HepG2 (cell line): Measurements from ENCODE around the gene CACNA2D3. TPM values are rescaled to one million over a fixed set of nuclear protein-coding genes. Genes with fewer than 3 reads are reported as not detected.

Source experiments
- ATF7 ChIP-seq, 2 experiments: fragments of 450-650 bp in 1 of 2; sonication (generic) in 1 of 2; formaldehyde crosslinking in 1 of 2; IDR thresholded peaks; 2 replicates each; pipeline versions ENCODE4 v1.4.0 to v1.6.1; 2016 to 2020; ENCODE audit warnings: antibody characterized with exemption in 1 of 2, mild to moderate bottlenecking in 1 of 2, missing genetic modification reagents in 1 of 2
- EHMT2 ChIP-seq: fragments of 200-600 bp; sonication (generic); IDR thresholded peaks from 2 replicates; pipeline ENCODE4 v1.7.0; 2017; ENCODE audit warnings: antibody characterized with exemption, low read depth, low read length, borderline replicate concordance
- HOXA5 ChIP-seq: sonication (generic); formaldehyde crosslinking; IDR thresholded peaks from 2 replicates; pipeline ENCODE4 v1.4.0; 2020; ENCODE audit warnings: missing genetic modification reagents
- NAIF1 ChIP-seq: sonication (generic); formaldehyde crosslinking; IDR thresholded peaks from 2 replicates; pipeline ENCODE4 v1.5.0; 2020; ENCODE audit warnings: mild to moderate bottlenecking, missing genetic modification reagents, borderline replicate concordance
- REST ChIP-seq, 2 experiments: IDR thresholded peaks; 2 replicates each; pipeline ENCODE4 v1.6.1; 2011 to 2012; ENCODE audit warnings: low read length in 2 of 2, borderline replicate concordance in 1 of 2, low read depth in 1 of 2, mild to moderate bottlenecking in 1 of 2, moderate library complexity in 1 of 2
- RXRA ChIP-seq: sonication (generic); formaldehyde crosslinking; IDR thresholded peaks from 2 replicates; pipeline ENCODE4 v1.5.1; 2020; ENCODE audit warnings: missing genetic modification reagents
- YEATS2 ChIP-seq: sonication (generic); formaldehyde crosslinking; IDR thresholded peaks from 2 replicates; pipeline ENCODE4 v1.4.0; 2020; ENCODE audit warnings: missing genetic modification reagents, borderline replicate concordance
- ZBTB26 ChIP-seq: IDR thresholded peaks from 2 replicates; pipeline ENCODE4 v1.6.1; 2016; ENCODE audit warnings: missing compliant biosample characterization, missing genetic modification reagents, borderline replicate concordance
- ZNF672 ChIP-seq: sonication (generic); formaldehyde crosslinking; IDR thresholded peaks from 2 replicates; pipeline ENCODE4 v1.8.1; 2022; ENCODE audit warnings: missing genetic modification reagents
- polyA plus RNA-seq, 8 experiments: library from polyadenylated mRNA; depleted of rRNA in 3 of 8; stranded (reverse) in 7 of 8; unstranded in 1 of 8; fragments of >200 nt; fragmentation: Illumina TruSeq in 4 of 8; extraction: Trizol in 4 of 8; gene quantifications; 2 replicates each; pipeline versions ENCODE4 v1.2.1 to v1.2.3, GENCODE V29; 2011 to 2016; ENCODE audit warnings: low read depth in 4 of 8, missing spikeins in 1 of 8, mixed read lengths in 1 of 8; ENCODE audit not compliant: insufficient read depth in 1 of 8
- total RNA-seq, 5 experiments: library from RNA; depleted of rRNA; stranded (reverse); fragments of >200 nt; fragmentation: Illumina TruSeq; extraction: Trizol; gene quantifications; 2 replicates each; pipeline ENCODE4 v1.2.3, GENCODE V29; 2016; ENCODE audit warnings: low read depth in 1 of 5
- TF ChIP-seq, protein P1 (sequence below): sonication (generic); formaldehyde crosslinking; IDR thresholded peaks from 2 replicates; pipeline ENCODE4 v1.5.1; 2020; ENCODE audit warnings: mild to moderate bottlenecking, moderate library complexity, missing genetic modification reagents
- TF ChIP-seq, protein P2 (sequence below): sonication (generic); formaldehyde crosslinking; IDR thresholded peaks from 2 replicates; pipeline ENCODE4 v1.5.0; 2020; ENCODE audit warnings: missing genetic modification reagents
- TF ChIP-seq, protein P3 (sequence below): sonication (generic); formaldehyde crosslinking; IDR thresholded peaks from 2 replicates; pipeline ENCODE4 v1.4.0; 2020; ENCODE audit warnings: mild to moderate bottlenecking, missing genetic modification reagents

The CACNA2D3 gene
- total and polyA plus RNA-seq, 2 of the 13 experiments (the other 11 are each of a cell fraction or from before 2014, with no cell fraction given): not detected

DNA sequence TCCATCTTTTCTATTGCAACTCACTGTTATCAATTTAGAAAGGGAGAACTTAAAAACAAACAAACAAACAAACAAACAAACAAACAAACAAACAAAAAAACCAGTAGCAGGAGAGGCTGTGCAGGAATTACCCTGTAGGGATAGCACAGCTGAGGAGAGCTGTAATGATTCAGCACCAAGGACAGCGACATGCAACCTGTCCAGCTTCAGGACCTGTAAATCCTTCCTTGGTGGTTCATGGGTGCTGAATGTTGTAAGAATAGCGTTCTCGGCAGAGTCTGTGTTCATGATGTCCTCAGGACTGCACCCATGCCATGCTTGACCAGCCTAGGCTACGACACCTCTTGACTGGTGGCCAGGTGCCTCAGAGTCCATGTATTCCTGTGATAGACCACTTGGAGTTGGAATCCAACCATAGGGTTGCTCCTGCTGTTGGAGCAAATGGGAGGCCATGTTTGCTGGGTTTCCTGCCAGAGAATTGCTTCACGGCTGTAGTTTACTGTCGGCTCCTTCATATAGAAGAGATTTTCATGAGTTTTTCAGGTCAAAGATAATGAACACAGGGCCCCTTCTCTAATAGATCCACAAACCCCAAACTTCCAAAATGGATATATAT lies 65.9 kb downstream of the CACNA2D3 start (continued):
- TF ChIP-seq, protein P1, sequence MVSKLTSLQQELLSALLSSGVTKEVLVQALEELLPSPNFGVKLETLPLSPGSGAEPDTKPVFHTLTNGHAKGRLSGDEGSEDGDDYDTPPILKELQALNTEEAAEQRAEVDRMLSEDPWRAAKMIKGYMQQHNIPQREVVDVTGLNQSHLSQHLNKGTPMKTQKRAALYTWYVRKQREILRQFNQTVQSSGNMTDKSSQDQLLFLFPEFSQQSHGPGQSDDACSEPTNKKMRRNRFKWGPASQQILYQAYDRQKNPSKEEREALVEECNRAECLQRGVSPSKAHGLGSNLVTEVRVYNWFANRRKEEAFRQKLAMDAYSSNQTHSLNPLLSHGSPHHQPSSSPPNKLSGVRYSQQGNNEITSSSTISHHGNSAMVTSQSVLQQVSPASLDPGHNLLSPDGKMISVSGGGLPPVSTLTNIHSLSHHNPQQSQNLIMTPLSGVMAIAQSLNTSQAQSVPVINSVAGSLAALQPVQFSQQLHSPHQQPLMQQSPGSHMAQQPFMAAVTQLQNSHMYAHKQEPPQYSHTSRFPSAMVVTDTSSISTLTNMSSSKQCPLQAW: no peak
- TF ChIP-seq HOXA5 (CRISPR knock-in tag) (peak; percentile 40; the same call in 1 of the 2 replicates), RXRA (CRISPR knock-in tag) (no peak), YEATS2 (peak; percentile 45; the same call in 1 of the 2 replicates), ZNF672 (no peak), REST (IDR thresholded peaks at IDR 0.05; ENCODE audit: borderline replicate concordance in 1 of 2, low read depth in 1 of 2, low read length in 2 of 2) (peak; percentile 75 to 97), ZBTB26 (peak; percentile 60; the same call in 1 of the 2 replicates), EHMT2 (peak; percentile 94), NAIF1 (CRISPR knock-in tag) (no peak), ATF7 (IDR thresholded peaks at IDR 0.05) (no peak), ATF7 (CRISPR knock-in tag; IDR thresholded peaks at IDR 0.05) (no peak)
- TF ChIP-seq, protein P2, sequence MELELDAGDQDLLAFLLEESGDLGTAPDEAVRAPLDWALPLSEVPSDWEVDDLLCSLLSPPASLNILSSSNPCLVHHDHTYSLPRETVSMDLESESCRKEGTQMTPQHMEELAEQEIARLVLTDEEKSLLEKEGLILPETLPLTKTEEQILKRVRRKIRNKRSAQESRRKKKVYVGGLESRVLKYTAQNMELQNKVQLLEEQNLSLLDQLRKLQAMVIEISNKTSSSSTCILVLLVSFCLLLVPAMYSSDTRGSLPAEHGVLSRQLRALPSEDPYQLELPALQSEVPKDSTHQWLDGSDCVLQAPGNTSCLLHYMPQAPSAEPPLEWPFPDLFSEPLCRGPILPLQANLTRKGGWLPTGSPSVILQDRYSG: no peak
- TF ChIP-seq, protein P3, sequence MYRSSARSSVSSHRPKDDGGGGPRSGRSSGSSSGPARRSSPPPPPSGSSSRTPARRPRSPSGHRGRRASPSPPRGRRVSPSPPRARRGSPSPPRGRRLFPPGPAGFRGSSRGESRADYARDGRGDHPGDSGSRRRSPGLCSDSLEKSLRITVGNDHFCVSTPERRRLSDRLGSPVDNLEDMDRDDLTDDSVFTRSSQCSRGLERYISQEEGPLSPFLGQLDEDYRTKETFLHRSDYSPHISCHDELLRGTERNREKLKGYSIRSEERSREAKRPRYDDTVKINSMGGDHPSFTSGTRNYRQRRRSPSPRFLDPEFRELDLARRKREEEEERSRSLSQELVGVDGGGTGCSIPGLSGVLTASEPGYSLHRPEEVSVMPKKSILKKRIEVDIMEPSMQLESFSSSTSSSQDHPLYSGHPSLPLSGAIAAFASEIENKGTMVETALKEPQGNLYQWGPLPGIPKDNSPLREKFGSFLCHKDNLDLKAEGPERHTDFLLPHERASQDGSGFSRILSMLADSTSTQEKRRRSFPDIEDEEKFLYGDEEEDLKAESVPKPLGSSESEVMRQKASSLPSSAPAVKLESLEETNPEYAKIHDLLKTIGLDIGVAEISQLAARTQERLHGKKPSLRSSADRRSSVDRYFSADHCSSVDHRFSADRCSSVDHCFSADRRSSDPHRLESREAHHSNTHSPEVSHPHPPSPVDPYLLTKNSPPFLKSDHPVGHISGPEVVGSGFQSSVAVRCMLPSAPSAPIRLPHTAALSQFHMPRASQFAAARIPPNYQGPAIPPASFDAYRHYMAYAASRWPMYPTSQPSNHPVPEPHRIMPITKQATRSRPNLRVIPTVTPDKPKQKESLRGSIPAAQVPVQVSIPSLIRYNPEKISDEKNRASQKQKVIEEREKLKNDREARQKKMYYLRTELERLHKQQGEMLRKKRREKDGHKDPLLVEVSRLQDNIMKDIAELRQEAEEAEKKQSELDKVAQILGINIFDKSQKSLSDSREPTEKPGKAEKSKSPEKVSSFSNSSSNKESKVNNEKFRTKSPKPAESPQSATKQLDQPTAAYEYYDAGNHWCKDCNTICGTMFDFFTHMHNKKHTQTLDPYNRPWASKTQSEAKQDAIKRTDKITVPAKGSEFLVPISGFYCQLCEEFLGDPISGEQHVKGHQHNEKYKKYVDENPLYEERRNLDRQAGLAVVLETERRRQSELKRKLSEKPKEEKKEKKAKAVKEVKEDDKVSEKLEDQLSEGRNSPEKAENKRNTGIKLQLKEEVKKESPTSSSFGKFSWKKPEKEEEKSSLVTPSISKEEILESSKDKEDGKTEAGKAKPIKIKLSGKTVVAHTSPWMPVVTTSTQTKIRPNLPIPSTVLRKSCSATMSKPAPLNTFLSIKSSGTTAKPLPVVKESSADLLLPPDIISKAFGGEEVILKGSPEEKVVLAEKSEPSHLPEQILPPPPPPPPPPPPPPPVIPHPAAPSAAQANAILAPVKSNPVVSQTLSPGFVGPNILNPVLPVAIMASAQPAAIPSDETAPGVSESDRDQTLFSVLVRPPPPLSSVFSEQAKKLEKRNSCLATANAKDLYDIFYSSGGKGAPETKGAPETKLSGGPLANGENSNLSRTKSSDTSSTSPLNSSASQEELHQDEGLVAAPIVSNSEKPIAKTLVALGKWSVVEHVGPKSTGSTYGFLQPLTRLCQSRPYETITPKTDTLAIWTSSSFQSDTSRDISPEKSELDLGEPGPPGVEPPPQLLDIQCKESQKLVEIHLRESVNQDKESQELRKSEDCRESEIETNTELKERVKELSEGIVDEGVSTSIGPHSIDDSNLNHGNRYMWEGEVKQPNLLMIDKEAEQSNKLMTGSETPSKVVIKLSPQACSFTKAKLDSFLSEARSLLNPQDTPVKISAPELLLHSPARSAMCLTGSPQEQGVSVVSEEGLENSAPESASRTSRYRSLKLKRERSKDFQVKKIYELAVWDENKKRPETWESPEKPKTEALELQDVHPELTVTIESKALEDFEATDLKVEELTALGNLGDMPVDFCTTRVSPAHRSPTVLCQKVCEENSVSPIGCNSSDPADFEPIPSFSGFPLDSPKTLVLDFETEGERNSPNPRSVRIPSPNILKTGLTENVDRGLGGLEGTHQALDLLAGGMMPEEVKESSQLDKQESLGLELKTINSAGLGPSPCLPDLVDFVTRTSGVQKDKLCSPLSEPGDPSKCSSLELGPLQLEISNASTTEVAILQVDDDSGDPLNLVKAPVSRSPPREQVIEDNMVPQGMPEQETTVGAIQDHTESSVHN (CRISPR knock-in tag): no peak
